Panc1 (cell line): ENCODE measurements around the gene ADTRP. TPM values are rescaled to one million over a fixed set of nuclear protein-coding genes. Genes with fewer than 3 reads are reported as not detected.

Source experiments
- ATAC-seq: fragments of 200-7000 bp; cut with Tn5 transposase; 2 replicates; pipeline ENCODE4 v1.9.1; 2020; ENCODE audit warnings: mild to moderate bottlenecking, moderate library complexity
- BruUV-seq: library from RNA; stranded (reverse); fragments of 400-500 nt; replicated peaks from 2 replicates; lab custom pipeline; 2021; lab: Mats Ljungman, UMichigan
- CTCF ChIA-PET: fragments of 300-600 bp; sonication (Branson Sonifier 250); formaldehyde crosslinking; loops from one replicate; lab custom pipeline; 2022; ENCODE audit warnings: antibody characterized with exemption; lab: Charles Lee
- POLR2A ChIA-PET: fragments of 300-600 bp; sonication (Branson Sonifier 250); formaldehyde crosslinking; loops from one replicate; lab custom pipeline; 2022; ENCODE audit warnings: antibody characterized with exemption; lab: Charles Lee
- DNase-seq: peaks from one replicate; pipeline ENCODE4 v3.0.0-alpha.2; 2010; ENCODE audit warnings: low read depth, low spot score
- H3K27ac ChIP-seq: 2 replicates; pipeline ENCODE4 v1.5.1; 2011; ENCODE audit warnings: mild to moderate bottlenecking, low read length, inconsistent platforms
- H3K27me3 ChIP-seq: fragments of 200-500 bp; sonication (Bioruptor generic); 2 replicates; pipeline ENCODE4 v1.6.0; 2014; ENCODE audit warnings: low read length, inconsistent platforms; ENCODE audit not compliant: control insufficient read depth, insufficient read depth
- H3K36me3 ChIP-seq: fragments of 200-500 bp; sonication (Bioruptor generic); 2 replicates; pipeline ENCODE4 v1.5.1; 2014; ENCODE audit warnings: inconsistent platforms, mild to moderate bottlenecking, low read length, moderate library complexity; ENCODE audit not compliant: control insufficient read depth, insufficient read depth
- H3K4me1 ChIP-seq: 2 replicates; pipeline ENCODE4 v1.5.1; 2011; ENCODE audit warnings: inconsistent platforms, mild to moderate bottlenecking, low read length, moderate library complexity; ENCODE audit not compliant: control insufficient read depth, insufficient read depth
- H3K4me3 ChIP-seq, 2 experiments: 2 replicates each; pipeline ENCODE4 v1.5.1; 2011 to 2012; ENCODE audit warnings: low read depth in 2 of 2, low read length in 2 of 2, mild to moderate bottlenecking in 2 of 2, inconsistent platforms in 1 of 2, moderate library complexity in 1 of 2
- H3K9me3 ChIP-seq: fragments of 200-500 bp; sonication (Bioruptor generic); 2 replicates; pipeline ENCODE4 v1.5.1; 2014; ENCODE audit warnings: low read depth, mild to moderate bottlenecking, inconsistent platforms, low read length, moderate library complexity; ENCODE audit not compliant: control insufficient read depth, insufficient read depth
- POLR2AphosphoS5 ChIP-seq: IDR thresholded peaks from 2 replicates; pipeline ENCODE4 v1.6.1; 2012; ENCODE audit warnings: mild to moderate bottlenecking, low read depth, low read length, moderate library complexity
- SIN3A ChIP-seq: IDR thresholded peaks from 2 replicates; pipeline ENCODE4 v1.6.1; 2012; ENCODE audit warnings: low read depth, mild to moderate bottlenecking, low read length, moderate library complexity, borderline replicate concordance; ENCODE audit not compliant: insufficient read depth
- TCF7L2 ChIP-seq: IDR thresholded peaks from 2 replicates; pipeline ENCODE4 v1.6.1; 2011; ENCODE audit warnings: mild to moderate bottlenecking, low read depth, low read length, inconsistent platforms
- in situ Hi-C: cut with HindIII; loops from 2 replicates; pipeline ENCODE4 v1.10.0; 2016; ENCODE audit warnings: low sequenced_read_pairs, low pct_unique_long_range_greater_than_20kb
- intact Hi-C: fragments of 100-400 bp; cut with micrococcal nuclease; formaldehyde crosslinking; loops from one replicate; pipeline ENCODE4 v1.10.0; 2022; ENCODE audit not compliant: unreplicated experiment
- total RNA-seq: library from RNA; stranded (reverse); gene quantifications from one replicate; pipeline ENCODE4 v1.2.1, GENCODE V29; 2021; ENCODE audit not compliant: unreplicated experiment
- TF ChIP-seq, protein P1 (sequence below): fragments of 450-650 bp; IDR thresholded peaks from 2 replicates; pipeline ENCODE4 v1.5.1; 2017; ENCODE audit warnings: mild to moderate bottlenecking
- TF ChIP-seq, protein P2 (sequence below), 2 experiments: IDR thresholded peaks; 2 replicates each; pipeline ENCODE4 v1.6.1; 2011 to 2012; ENCODE audit warnings: low read depth in 2 of 2, control low read depth in 1 of 2, low read length in 1 of 2, mild to moderate bottlenecking in 1 of 2, moderate library complexity in 1 of 2; ENCODE audit not compliant: insufficient read depth in 1 of 2

The ADTRP gene
- total RNA-seq, 1 experiment from 2014 or later: not detected

DNA sequence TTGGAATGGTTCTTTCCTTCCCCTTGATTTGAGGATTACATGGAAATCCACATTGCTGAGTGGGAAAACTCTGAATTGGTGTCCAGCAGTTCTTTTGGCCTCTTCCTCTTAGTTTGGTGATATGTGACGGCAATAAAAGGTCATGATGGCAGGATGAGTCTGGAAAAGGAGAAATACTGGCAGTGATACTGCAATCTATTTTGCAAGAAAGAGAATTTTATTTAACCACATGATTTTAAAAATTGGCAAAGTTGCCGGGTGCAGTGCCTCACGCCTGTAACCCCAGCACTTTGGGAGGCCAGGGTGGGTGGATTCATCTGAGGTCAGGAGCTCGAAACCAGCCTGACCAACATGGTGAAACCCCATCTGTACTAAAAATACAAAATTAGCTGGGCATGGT lies 73.1 kb downstream of the ADTRP start:
- ATAC-seq: no peak
- H3K4me1 ChIP-seq: no peaks in the 10 kb centered on the region
- no peaks in the 10 kb centered on the region for H3K36me3 ChIP-seq
- TF ChIP-seq SIN3A: no peak
- TF ChIP-seq, protein P1, sequence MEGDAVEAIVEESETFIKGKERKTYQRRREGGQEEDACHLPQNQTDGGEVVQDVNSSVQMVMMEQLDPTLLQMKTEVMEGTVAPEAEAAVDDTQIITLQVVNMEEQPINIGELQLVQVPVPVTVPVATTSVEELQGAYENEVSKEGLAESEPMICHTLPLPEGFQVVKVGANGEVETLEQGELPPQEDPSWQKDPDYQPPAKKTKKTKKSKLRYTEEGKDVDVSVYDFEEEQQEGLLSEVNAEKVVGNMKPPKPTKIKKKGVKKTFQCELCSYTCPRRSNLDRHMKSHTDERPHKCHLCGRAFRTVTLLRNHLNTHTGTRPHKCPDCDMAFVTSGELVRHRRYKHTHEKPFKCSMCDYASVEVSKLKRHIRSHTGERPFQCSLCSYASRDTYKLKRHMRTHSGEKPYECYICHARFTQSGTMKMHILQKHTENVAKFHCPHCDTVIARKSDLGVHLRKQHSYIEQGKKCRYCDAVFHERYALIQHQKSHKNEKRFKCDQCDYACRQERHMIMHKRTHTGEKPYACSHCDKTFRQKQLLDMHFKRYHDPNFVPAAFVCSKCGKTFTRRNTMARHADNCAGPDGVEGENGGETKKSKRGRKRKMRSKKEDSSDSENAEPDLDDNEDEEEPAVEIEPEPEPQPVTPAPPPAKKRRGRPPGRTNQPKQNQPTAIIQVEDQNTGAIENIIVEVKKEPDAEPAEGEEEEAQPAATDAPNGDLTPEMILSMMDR: no peak
- TF ChIP-seq, protein P2, sequence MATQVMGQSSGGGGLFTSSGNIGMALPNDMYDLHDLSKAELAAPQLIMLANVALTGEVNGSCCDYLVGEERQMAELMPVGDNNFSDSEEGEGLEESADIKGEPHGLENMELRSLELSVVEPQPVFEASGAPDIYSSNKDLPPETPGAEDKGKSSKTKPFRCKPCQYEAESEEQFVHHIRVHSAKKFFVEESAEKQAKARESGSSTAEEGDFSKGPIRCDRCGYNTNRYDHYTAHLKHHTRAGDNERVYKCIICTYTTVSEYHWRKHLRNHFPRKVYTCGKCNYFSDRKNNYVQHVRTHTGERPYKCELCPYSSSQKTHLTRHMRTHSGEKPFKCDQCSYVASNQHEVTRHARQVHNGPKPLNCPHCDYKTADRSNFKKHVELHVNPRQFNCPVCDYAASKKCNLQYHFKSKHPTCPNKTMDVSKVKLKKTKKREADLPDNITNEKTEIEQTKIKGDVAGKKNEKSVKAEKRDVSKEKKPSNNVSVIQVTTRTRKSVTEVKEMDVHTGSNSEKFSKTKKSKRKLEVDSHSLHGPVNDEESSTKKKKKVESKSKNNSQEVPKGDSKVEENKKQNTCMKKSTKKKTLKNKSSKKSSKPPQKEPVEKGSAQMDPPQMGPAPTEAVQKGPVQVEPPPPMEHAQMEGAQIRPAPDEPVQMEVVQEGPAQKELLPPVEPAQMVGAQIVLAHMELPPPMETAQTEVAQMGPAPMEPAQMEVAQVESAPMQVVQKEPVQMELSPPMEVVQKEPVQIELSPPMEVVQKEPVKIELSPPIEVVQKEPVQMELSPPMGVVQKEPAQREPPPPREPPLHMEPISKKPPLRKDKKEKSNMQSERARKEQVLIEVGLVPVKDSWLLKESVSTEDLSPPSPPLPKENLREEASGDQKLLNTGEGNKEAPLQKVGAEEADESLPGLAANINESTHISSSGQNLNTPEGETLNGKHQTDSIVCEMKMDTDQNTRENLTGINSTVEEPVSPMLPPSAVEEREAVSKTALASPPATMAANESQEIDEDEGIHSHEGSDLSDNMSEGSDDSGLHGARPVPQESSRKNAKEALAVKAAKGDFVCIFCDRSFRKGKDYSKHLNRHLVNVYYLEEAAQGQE (IDR thresholded peaks at IDR 0.05; ENCODE audit: insufficient read depth in 1 of 2, low read depth in 2 of 2, low read length in 1 of 2): no peak
- no peak for TF ChIP-seq TCF7L2
- TF ChIP-seq POLR2AphosphoS5: no peak
- no TSS peak for BruUV-seq
- intact Hi-C loops (no loop called here), in situ Hi-C loops (no loop called here)
- ChIA-PET POLR2A (no interaction called here), CTCF (no interaction called here)
- H3K27me3 ChIP-seq: no peaks in the 10 kb centered on the region
- H3K4me3 ChIP-seq: no peak overlapping the region
- no peak overlapping the region for H3K27ac ChIP-seq
- no peak for DNase-seq
- no peaks in the 10 kb centered on the region for H3K9me3 ChIP-seq

DNA sequence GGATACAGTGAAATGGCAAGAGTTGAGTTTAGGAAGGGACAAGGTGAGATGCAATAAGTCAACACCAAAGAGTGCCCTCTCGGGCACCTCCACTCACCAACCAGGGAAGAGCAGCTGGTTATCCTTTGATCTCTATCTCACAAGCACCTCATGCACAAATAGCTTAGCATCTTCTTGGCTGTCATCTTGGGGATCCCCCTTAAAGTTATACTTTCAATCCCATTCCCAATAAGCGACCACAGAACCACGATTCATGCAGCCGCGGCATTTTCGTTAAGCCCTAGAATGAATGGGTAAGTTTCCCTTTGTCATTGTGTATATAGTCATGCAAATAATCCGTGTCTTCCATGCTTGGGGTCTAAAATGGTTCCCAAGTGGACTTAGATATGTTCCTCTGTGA lies 73.5 kb downstream of the ADTRP start:
- H3K4me3 ChIP-seq: no peak overlapping the region
- H3K36me3 ChIP-seq: no peaks in the 10 kb centered on the region
- POLR2A ChIA-PET: no interaction called here
- TF ChIP-seq POLR2AphosphoS5: no peak
- no peak for TF ChIP-seq SIN3A
- BruUV-seq: no TSS peak
- intact Hi-C loops (no loop called here), in situ Hi-C loops (no loop called here)
- DNase-seq (no peak), ATAC-seq (no peak)
- CTCF ChIA-PET: no interaction called here
- no peak overlapping the region for H3K27ac ChIP-seq
- H3K4me1 ChIP-seq: no peaks in the 10 kb centered on the region
- no peaks in the 10 kb centered on the region for H3K27me3 ChIP-seq
- no peaks in the 10 kb centered on the region for H3K9me3 ChIP-seq

DNA sequence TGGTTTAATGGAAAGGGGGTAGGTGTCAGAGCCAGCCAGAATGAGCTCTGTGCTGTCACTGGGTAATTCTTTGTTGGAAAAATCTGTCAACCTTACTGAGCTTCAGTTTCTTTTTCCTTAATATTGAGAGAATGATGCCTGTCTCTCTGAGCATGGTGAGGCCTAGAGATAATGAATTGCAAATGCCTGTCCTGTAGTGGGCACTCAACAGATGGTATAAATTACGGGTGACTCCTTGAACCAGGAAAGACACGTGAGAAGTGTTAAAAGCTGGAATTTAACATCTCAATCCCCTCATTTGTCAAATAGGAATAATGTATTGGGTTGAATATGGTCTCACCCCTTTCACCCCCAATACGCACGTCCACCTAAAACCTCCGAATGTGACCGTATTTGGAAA lies 74.9 kb downstream of the ADTRP start:
- intact Hi-C loops (no loop called here), in situ Hi-C loops (no loop called here)
- POLR2A ChIA-PET: no interaction called here
- no peaks in the 10 kb centered on the region for H3K9me3 ChIP-seq
- CTCF ChIA-PET: no interaction called here
- H3K36me3 ChIP-seq: no peaks in the 10 kb centered on the region
- no peak overlapping the region for H3K4me3 ChIP-seq
- no peaks in the 10 kb centered on the region for H3K4me1 ChIP-seq
- no peak for TF ChIP-seq SIN3A
- TF ChIP-seq, protein P2 (IDR thresholded peaks at IDR 0.05; ENCODE audit: insufficient read depth in 1 of 2, low read depth in 2 of 2, low read length in 1 of 2): no peak
- no peak for TF ChIP-seq POLR2AphosphoS5
- no peak for TF ChIP-seq TCF7L2
- TF ChIP-seq, protein P1: no peak
- no peak overlapping the region for H3K27ac ChIP-seq
- BruUV-seq: no TSS peak
- ATAC-seq: no peak
- DNase-seq: no peak
- H3K27me3 ChIP-seq: no peaks in the 10 kb centered on the region
